Measurements from ENCODE around the gene TMEM255B. TPM values are rescaled to one million over a fixed set of nuclear protein-coding genes. Genes with fewer than 3 reads are reported as not detected.

Gene TMEM255B
- total RNA-seq, 2 experiments from 2014 or later, result 0.63 to 0.91 TPM

DNA sequence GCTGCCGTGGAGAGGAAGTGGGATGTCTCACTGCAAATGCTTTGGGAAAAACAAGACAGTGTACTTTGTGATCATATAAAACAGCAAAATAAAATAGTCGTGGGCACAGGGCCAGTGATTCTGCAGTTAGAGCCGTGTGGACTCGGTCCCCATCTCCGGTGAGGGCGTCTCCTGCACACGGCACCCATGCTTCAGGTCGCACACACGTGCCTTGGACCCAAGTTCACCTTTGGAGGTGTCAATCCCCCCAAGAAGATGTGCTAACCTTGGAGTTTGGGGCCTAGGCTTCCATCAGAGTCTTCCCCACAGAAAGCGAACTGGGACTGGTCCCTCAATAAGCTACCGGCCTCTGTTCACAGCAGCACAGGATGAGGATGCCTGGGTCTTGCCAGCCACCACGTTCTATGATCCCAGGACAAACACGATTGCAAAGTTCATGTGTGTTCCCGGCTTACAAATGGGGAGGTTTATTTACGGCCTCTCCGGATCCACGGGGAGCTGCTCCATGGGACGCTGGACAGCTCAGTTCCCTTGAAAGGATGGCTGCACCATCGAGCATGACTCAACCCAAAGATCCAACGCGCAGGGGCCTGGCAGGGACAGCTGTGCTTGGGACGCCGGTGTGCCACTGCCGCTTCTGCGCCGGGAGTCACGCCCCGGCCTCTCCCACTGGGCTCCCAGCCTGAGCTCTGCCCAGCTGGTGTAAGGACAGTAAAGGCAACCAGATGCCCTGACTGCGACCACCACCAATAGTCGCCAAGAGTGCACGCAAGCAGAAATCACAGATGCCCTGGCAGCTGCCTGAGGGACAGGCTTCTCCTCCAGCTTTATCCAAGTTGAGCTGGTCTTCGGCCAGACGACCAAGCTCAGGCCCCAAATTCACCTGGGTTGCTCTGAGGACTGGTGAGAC lies 96.2 kb downstream of the TMEM255B start:
- ChIA-PET POLR2A (interaction anchor here (0.8 kb wide), 1 partner anchor 9 kb away, joined by 3 read pairs; no protein-coding TSS in a partner anchor), CTCF (no interaction called here)
- no peak overlapping the region for H3K27ac Mint-ChIP-seq
- H3K36me3 Mint-ChIP-seq (ENCODE audit: low read depth), result no peaks in the 10 kb centered on the region
- H3K27me3 Mint-ChIP-seq, result peaks cover 10% of the 10 kb centered on the region
- peaks cover 20% of the 10 kb centered on the region for H3K4me1 Mint-ChIP-seq
- H3K9me3 Mint-ChIP-seq, result peaks cover 16% of the 10 kb centered on the region
- DNase-seq, result no peak
- H3K4me3 Mint-ChIP-seq, result no peak overlapping the region

DNA sequence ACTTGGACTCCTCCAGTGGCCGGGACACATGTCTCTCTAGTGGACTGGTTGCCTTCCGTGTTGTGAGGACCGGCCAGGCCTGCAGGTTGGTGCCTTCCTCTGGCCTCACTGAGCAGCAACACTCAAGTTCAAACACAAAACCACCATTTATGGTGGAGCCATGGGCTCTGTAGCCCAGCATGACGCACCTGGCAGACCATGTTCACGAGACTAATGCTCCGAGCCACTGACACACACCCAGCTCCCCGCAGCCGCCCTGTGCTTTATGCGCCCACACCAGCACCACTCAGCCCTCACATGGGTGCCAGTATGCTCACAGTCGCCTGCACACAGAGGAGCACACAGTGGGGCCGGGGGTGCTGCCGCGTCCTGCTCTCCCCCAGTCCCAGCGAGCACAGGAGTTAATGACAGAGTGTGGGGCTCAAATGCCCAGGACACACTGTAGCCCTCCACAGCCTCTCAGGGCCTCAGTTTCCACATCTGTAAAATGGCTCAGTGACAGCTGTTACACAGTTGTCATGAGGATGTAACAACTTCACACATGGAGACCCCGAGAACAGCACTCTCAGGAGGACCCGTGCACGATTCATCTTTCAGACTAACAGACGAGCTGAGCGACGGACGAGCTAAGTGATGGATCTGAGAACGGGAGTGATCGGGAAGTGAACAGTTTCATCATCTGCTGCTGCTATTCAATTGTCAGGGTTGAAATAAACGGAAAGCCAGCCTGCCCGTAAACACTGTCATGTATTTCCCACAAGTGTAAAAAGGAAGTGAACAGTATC lies 97.1 kb downstream of the TMEM255B start:
- H3K4me1 Mint-ChIP-seq, result peaks cover 20% of the 10 kb centered on the region
- CTCF ChIA-PET, result no interaction called here
- H3K27ac Mint-ChIP-seq, result no peak overlapping the region
- POLR2A ChIA-PET, result interaction anchor here (0.8 kb wide), 1 partner anchor 10 kb away, joined by 3 read pairs; no protein-coding TSS in a partner anchor
- H3K27me3 Mint-ChIP-seq, result peaks cover 10% of the 10 kb centered on the region
- DNase-seq, result no peak
- peaks cover 16% of the 10 kb centered on the region for H3K9me3 Mint-ChIP-seq
- H3K4me3 Mint-ChIP-seq, result no peak overlapping the region
- H3K36me3 Mint-ChIP-seq (ENCODE audit: low read depth), result no peaks in the 10 kb centered on the region

DNA sequence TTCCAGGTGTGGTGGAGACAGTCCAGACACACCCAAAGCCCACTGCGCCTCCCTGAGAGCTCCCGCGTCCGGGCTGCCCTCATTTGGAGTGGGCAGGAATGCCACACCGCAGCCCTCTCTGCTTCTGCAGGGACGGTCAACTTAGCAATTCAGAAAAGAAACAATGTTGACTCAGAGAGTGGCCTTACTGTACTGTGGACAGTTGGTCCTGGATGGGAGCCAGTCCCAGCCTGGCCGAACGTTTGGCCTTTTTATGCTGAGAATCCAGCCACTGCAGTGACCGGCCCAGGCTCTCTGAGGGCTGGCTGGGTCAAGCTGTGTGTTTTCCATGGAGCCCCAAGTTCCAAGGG lies 97.7 kb downstream of the TMEM255B start:
- no peak for DNase-seq
- POLR2A ChIA-PET, result no interaction called here
- peaks cover 16% of the 10 kb centered on the region for H3K9me3 Mint-ChIP-seq
- H3K27ac Mint-ChIP-seq, result no peak overlapping the region
- peaks cover 15% of the 10 kb centered on the region for H3K27me3 Mint-ChIP-seq
- H3K4me3 Mint-ChIP-seq, result no peak overlapping the region
- CTCF ChIA-PET, result no interaction called here
- no peaks in the 10 kb centered on the region for H3K36me3 Mint-ChIP-seq (ENCODE audit: low read depth)
- peaks cover 24% of the 10 kb centered on the region for H3K4me1 Mint-ChIP-seq

DNA sequence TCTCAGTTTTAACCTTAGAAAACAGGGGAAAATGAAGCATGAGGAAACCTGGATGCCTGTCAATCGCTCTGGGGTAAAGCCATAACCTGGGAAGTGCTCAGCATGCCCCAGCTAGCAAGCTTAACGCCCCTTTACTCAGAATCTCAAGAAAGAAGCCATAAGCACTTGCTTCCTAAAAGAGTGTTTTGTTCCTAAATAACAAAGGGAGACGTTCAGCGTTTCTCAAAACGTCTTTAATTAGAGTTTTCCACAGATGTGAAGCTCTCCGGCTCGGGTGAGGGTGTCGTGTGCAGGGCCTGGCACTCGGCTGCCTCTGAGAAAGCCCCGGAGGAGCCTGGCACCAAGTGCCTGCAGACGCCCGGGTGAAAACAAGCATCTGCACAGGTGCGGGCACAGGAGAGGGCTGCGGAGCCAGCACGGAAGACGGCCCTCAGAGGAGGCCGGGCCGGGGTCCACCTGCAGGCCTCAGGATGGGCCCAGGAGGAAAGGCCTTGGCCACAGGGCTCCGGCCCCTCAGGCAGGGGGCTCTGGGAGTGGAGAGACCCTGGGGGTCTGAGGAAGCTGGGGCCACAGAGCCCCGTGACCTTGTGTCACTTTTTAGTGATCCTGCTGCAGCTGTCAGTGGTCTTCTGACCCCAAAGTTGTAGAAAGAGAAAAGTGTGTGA lies 98.6 kb downstream of the TMEM255B start:
- Mint-ChIP-seq H3K27me3 (peaks cover 22% of the 10 kb centered on the region), H3K27ac (no peak overlapping the region), H3K4me1 (peaks cover 30% of the 10 kb centered on the region), H3K9me3 (peaks cover 16% of the 10 kb centered on the region), H3K36me3 (ENCODE audit: low read depth) (no peaks in the 10 kb centered on the region), H3K4me3 (no peak overlapping the region)
- POLR2A ChIA-PET, result interaction anchor here (1.5 kb wide), 1 partner anchor 11 kb away, joined by 3 read pairs; no protein-coding TSS in a partner anchor
- CTCF ChIA-PET, result no interaction called here
- peak; percentile 12 for DNase-seq

DNA sequence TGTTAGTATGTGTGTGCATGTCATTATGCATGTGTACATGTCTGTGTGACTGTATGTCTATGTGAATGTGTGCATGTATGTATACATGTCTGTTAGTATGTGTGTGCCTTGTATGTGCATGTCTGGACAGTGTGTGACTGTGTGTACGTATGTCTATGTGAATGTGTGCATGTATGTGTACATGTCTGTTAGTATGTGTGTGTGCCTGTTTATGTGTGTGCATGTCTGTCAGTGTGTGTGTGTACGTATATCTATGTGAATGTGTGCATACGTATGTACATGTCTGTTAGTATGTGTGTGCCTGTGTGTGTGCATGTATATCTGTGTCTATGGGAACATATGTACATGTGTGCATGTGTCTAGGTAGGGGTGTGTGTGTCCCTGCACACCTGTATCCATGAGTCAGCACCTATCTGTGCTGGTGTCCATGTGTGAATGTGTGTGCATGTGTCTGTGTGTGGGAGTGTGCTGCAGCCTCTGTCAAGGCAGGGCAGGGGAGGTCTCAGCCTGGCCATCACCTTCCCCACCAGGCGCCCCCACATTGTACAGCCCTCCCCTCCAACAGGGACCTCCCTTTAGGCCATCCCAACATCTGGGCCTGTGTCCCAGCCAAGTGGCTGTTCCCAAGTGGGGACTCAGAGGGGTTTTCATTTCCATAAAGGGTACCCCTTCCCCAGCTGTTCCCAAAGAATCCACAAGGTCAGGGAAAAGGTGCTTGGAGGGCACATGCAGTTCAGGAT lies 100.5 kb downstream of the TMEM255B start:
- no peak for DNase-seq
- Mint-ChIP-seq H3K27me3 (peaks cover 22% of the 10 kb centered on the region), H3K36me3 (ENCODE audit: low read depth) (no peaks in the 10 kb centered on the region), H3K4me3 (no peak overlapping the region), H3K9me3 (peaks cover 16% of the 10 kb centered on the region), H3K4me1 (peaks cover 22% of the 10 kb centered on the region), H3K27ac (no peak overlapping the region)
- ChIA-PET CTCF (no interaction called here), POLR2A (no interaction called here)

DNA sequence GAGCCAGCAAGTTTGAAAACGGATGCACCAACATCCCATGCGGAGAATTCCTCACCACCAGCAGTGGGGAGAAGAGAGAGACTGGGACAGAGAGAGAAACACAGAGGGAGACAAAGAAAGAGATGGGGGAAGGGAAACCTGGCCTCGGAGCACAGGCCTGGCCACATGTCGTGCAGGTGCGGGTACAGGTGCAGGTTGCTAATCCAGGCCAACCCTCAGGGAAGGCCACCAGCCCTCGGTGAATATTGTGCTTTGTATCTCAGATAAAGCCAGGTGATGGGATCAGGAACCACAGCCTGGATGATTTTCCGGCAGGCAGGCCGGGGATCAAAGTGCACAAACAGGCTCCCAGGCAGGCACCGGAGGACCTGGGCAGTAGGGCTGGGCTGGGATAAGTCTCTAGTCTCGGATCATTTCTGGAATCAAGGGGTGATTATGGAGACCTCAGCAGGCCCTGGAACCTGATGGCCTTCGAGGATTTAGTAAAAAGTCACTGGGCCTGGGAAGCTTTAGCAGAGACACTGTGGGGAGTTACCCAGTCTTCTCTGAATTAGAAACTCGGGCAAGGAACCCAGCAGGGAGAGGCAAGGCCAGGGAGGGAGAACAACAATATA lies 101.1 kb downstream of the TMEM255B start:
- Mint-ChIP-seq H3K36me3 (ENCODE audit: low read depth) (no peaks in the 10 kb centered on the region), H3K4me3 (no peak overlapping the region), H3K27me3 (peaks cover 24% of the 10 kb centered on the region), H3K27ac (no peak overlapping the region), H3K9me3 (peaks cover 16% of the 10 kb centered on the region), H3K4me1 (peaks cover 15% of the 10 kb centered on the region)
- ChIA-PET CTCF (no interaction called here), POLR2A (no interaction called here)
- DNase-seq, result no peak

DNA sequence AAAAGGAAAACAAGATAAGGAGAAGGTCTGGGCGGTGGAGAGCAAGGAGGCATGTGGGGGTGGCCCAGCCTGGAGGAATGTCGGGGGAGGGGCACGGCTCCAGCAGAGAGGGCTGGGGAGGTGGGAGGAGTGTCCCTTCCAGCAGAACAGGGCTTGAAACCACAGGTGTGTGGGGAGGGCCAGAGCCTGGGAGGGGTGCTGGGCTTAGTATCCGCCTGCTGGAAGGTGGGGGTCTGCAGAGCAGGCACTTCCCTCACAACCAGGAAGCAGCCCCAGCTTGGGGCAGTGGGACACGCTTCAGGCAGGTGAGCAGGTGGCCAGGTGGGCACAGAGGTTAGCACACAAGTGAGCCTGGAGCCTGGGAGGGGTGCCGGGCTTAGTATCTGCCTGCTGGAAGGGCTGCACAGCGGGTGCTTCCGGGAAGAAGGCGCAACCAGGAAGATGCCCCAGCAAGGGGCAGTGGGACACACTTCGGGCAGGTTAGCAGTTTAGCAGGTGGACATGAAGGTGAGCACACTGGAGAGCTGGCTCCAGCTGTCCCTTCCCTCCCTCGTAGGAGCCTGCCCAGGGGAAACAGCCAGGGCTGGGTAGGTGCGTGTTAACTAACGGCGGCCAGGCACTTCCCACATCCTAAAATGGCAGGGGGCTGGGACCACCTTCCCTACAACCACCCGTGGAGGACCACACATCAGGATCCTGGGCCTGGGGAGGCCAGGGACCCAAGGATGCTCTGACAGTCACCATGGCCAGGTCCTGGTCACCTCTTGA lies 101.8 kb downstream of the TMEM255B start:
- ChIA-PET CTCF (no interaction called here), POLR2A (no interaction called here)

DNA sequence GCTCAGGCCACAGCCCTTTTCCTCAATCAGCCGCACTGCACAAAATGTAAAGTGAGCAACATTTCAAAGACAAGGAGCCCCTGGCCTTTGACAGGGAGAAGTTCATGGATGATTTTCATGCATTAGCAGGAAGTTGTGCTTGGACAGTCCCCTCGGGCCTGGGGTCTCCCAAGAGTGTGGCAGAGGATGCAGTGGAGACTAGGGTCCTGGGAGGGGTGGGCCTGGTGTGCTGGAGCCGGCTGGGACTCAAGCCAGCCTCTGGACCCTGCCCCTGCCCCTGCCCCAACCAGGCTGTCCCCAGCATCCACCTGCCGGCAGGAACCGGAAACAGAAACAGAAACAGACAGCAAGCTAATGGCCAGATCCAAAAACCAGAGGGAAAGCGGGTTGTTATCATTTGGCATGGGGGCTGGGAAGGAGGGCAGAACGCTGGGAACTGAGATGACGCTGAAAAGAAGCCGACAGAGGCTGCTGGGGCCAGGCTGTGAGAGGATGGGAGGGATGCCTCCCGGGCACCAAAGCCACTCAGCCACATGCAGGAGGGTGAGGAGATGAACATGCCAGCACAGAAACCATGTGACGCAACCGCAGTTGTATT lies 102.5 kb downstream of the TMEM255B start:
- Mint-ChIP-seq H3K36me3 (ENCODE audit: low read depth) (no peaks in the 10 kb centered on the region), H3K27me3 (peaks cover 36% of the 10 kb centered on the region), H3K9me3 (peaks cover 16% of the 10 kb centered on the region), H3K4me1 (peaks cover 15% of the 10 kb centered on the region), H3K4me3 (no peak overlapping the region), H3K27ac (no peak overlapping the region)
- POLR2A ChIA-PET, result no interaction called here
- CTCF ChIA-PET, result no interaction called here
- no peak for DNase-seq

More for the DNA sequence above, 101.8 kb downstream of the TMEM255B start:
- Mint-ChIP-seq H3K36me3 (ENCODE audit: low read depth) (no peaks in the 10 kb centered on the region), H3K4me1 (peaks cover 15% of the 10 kb centered on the region), H3K27me3 (peaks cover 31% of the 10 kb centered on the region), H3K27ac (no peak overlapping the region), H3K4me3 (no peak overlapping the region), H3K9me3 (peaks cover 16% of the 10 kb centered on the region)
- no peak for DNase-seq

DNA sequence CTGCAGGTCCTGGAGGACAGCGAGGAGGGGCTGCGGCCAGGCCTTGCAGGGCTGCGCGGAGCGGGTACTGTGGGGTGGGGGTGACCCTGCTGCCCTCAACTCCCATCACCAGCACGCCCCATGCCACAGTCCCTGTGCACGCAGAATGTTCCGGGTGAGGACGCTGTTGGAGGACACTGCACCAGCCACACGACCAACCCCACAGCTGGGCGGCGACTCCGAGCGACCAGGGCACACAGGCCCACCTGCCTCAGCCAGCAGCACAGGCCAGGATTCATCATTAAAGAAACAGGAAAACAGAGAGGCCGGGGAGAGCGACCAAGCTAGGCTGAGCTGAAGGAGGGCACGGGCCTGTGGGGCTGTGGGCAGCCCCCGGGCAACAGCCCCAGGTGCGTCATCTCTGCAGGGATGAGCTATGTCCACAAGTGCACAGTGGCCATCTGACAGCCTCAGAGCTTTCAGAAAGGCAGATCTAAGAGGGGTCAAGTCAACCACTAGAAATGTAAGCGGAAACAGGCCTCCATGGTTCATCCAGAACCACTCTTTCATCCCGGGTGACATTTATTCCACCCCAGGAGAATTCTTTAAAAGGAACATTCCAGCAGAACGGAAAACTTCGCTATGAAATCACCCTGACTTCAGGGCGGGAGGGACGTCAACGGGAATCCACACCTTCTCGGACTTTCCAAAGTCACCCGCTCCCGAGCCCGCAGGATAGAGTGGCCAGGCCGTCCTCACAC lies 103.3 kb downstream of the TMEM255B start:
- H3K9me3 Mint-ChIP-seq, result peaks cover 16% of the 10 kb centered on the region
- H3K4me1 Mint-ChIP-seq, result peaks cover 15% of the 10 kb centered on the region
- peak overlapping the region; percentile 45 for H3K4me3 Mint-ChIP-seq
- H3K27ac Mint-ChIP-seq, result no peak overlapping the region
- DNase-seq, result no peak
- POLR2A ChIA-PET, result no interaction called here
- H3K36me3 Mint-ChIP-seq (ENCODE audit: low read depth), result no peaks in the 10 kb centered on the region
- peaks cover 38% of the 10 kb centered on the region for H3K27me3 Mint-ChIP-seq
- CTCF ChIA-PET, result no interaction called here

DNA sequence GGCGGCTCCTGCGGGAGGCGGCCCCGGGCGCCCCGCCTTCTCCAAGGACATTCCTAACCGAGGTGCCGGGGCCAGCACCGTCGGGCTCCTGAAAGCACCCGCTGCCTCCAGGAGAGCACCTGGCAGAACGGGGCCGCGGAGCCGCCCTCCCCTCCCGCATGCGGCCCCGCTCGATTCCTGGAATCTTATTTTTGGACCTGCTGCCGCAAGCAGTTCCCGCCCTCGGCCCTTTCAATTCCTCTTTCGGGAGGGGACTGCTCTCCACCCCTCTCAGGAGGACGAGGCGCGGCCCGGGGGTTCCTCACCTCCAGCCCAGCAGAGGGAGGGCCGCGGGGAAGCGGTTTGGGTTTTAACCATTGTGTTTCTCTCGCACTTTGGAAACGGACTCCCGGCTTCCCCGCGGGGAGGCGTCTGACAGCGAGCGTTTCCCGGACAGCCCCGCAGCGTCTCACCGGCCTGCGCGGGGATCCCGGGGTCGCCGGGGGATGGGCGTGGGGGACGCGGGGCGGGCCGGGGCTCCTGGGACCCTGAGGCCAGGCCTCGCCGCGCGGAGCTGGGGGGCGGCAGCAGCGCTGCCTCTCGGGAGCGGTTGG lies 104.0 kb downstream of the TMEM255B start:
- no peaks in the 10 kb centered on the region for H3K36me3 Mint-ChIP-seq (ENCODE audit: low read depth)
- DNase-seq, result no peak
- ChIA-PET CTCF (no interaction called here), POLR2A (no interaction called here)
- H3K4me3 Mint-ChIP-seq, result peak overlapping the region; percentile 43
- H3K27ac Mint-ChIP-seq, result no peak overlapping the region
- H3K27me3 Mint-ChIP-seq, result peaks cover 42% of the 10 kb centered on the region
- H3K9me3 Mint-ChIP-seq, result peaks cover 16% of the 10 kb centered on the region
- H3K4me1 Mint-ChIP-seq, result peaks cover 15% of the 10 kb centered on the region
